ENCODE measurements around the gene ALKAL2. TPM values are rescaled to one million over a fixed set of nuclear protein-coding genes. Genes with fewer than 3 reads are reported as not detected.

The ALKAL2 gene
- total RNA-seq, 1 donor from 2014 or later, result 1.5 TPM

- TF ChIP-seq EZH2 (IDR thresholded peaks at IDR 0.05; ENCODE audit: insufficient read depth, low read length), result no peak
- TF ChIP-seq CTCF (IDR thresholded peaks at IDR 0.05; ENCODE audit: insufficient read depth, low read depth, low read length), result no peak
- Histone ChIP-seq H4K20me1 (ENCODE audit: insufficient read depth, low read length) (peaks cover 14% of the 10 kb centered on the region), H3K4me2 (ENCODE audit: low read length) (no peak overlapping the region), H3K27me3 (ENCODE audit: insufficient read depth, low read length) (peaks cover 5% of the 10 kb centered on the region), H2AFZ (ENCODE audit: low read depth, low read length) (no peak overlapping the region), H3K9me3 (ENCODE audit: insufficient read depth, low read depth, low read length) (no peaks in the 10 kb centered on the region), H3K36me3 (ENCODE audit: insufficient read depth, low read length) (peaks cover 28% of the 10 kb centered on the region), H3K27ac (ENCODE audit: low read depth, low read length) (no peak overlapping the region), H3K79me2 (ENCODE audit: insufficient read depth, low read length) (peaks cover 3% of the 10 kb centered on the region), H3K9ac (ENCODE audit: low read length) (no peak overlapping the region), H3K4me3 (ENCODE audit: insufficient read depth, low read depth, low read length) (no peak overlapping the region), H3K4me1 (ENCODE audit: insufficient read depth, low read length) (peaks cover 23% of the 10 kb centered on the region)
- H3K4me1 Mint-ChIP-seq (ENCODE audit: low read depth, unreplicated experiment), result peaks cover 21% of the 10 kb centered on the region
- FAIRE-seq (no peak), DNase-seq (ENCODE audit: low read depth) (no peak)
- H3K27ac Mint-ChIP-seq (ENCODE audit: unreplicated experiment), result peak overlapping the region; percentile 12
- no peaks in the 10 kb centered on the region for H3K9me3 Mint-ChIP-seq (ENCODE audit: unreplicated experiment)
- H3K4me3 Mint-ChIP-seq (ENCODE audit: unreplicated experiment), result no peak overlapping the region
- H3K36me3 Mint-ChIP-seq (ENCODE audit: low read depth, unreplicated experiment), result peaks cover 12% of the 10 kb centered on the region
- peaks cover 6% of the 10 kb centered on the region for H3K27me3 Mint-ChIP-seq (ENCODE audit: low read depth, unreplicated experiment)
Measured at GRCh38 chr2:282371-283263, 5.3 kb downstream of the ALKAL2 start.

- Histone ChIP-seq H3K27me3 (ENCODE audit: insufficient read depth, low read length) (no peaks in the 10 kb centered on the region), H3K9me3 (ENCODE audit: insufficient read depth, low read depth, low read length) (no peaks in the 10 kb centered on the region), H3K4me3 (ENCODE audit: insufficient read depth, low read depth, low read length) (no peak overlapping the region), H3K4me1 (ENCODE audit: insufficient read depth, low read length) (peaks cover 23% of the 10 kb centered on the region), H3K27ac (ENCODE audit: low read depth, low read length) (no peak overlapping the region), H4K20me1 (ENCODE audit: insufficient read depth, low read length) (peaks cover 21% of the 10 kb centered on the region), H3K79me2 (ENCODE audit: insufficient read depth, low read length) (peaks cover 7% of the 10 kb centered on the region), H2AFZ (ENCODE audit: low read depth, low read length) (no peak overlapping the region), H3K4me2 (ENCODE audit: low read length) (no peak overlapping the region), H3K36me3 (ENCODE audit: insufficient read depth, low read length) (peaks cover 36% of the 10 kb centered on the region), H3K9ac (ENCODE audit: low read length) (no peak overlapping the region)
- peaks cover 21% of the 10 kb centered on the region for H3K4me1 Mint-ChIP-seq (ENCODE audit: low read depth, unreplicated experiment)
- H3K27me3 Mint-ChIP-seq (ENCODE audit: low read depth, unreplicated experiment), result no peaks in the 10 kb centered on the region
- H3K9me3 Mint-ChIP-seq (ENCODE audit: unreplicated experiment), result no peaks in the 10 kb centered on the region
- TF ChIP-seq EZH2 (IDR thresholded peaks at IDR 0.05; ENCODE audit: insufficient read depth, low read length) (no peak), CTCF (IDR thresholded peaks at IDR 0.05; ENCODE audit: insufficient read depth, low read depth, low read length) (no peak)
- H3K36me3 Mint-ChIP-seq (ENCODE audit: low read depth, unreplicated experiment), result peaks cover 16% of the 10 kb centered on the region
- FAIRE-seq (no peak), DNase-seq (ENCODE audit: low read depth) (no peak)
- H3K4me3 Mint-ChIP-seq (ENCODE audit: unreplicated experiment), result no peak overlapping the region
- H3K27ac Mint-ChIP-seq (ENCODE audit: unreplicated experiment), result no peak overlapping the region
Measured at GRCh38 chr2:281381-281780, 6.5 kb downstream of the ALKAL2 start.

- peaks cover 21% of the 10 kb centered on the region for H4K20me1 ChIP-seq (ENCODE audit: insufficient read depth, low read length)
- peaks cover 40% of the 10 kb centered on the region for H3K36me3 ChIP-seq (ENCODE audit: insufficient read depth, low read length)
- no peak overlapping the region for H3K4me3 Mint-ChIP-seq (ENCODE audit: unreplicated experiment)
- H3K4me1 Mint-ChIP-seq (ENCODE audit: low read depth, unreplicated experiment), result peaks cover 14% of the 10 kb centered on the region
- H2AFZ ChIP-seq (ENCODE audit: low read depth, low read length), result no peak overlapping the region
- H3K36me3 Mint-ChIP-seq (ENCODE audit: low read depth, unreplicated experiment), result peaks cover 16% of the 10 kb centered on the region
- DNase-seq (ENCODE audit: low read depth), result no peak
- no peaks in the 10 kb centered on the region for H3K9me3 ChIP-seq (ENCODE audit: insufficient read depth, low read depth, low read length)
- H3K4me2 ChIP-seq (ENCODE audit: low read length), result no peak overlapping the region
- no peak overlapping the region for H3K9ac ChIP-seq (ENCODE audit: low read length)
- H3K79me2 ChIP-seq (ENCODE audit: insufficient read depth, low read length), result peaks cover 14% of the 10 kb centered on the region
- no peaks in the 10 kb centered on the region for H3K27me3 Mint-ChIP-seq (ENCODE audit: low read depth, unreplicated experiment)
- peaks cover 18% of the 10 kb centered on the region for H3K4me1 ChIP-seq (ENCODE audit: insufficient read depth, low read length)
- no peak for TF ChIP-seq EZH2 (IDR thresholded peaks at IDR 0.05; ENCODE audit: insufficient read depth, low read length)
- TF ChIP-seq CTCF (IDR thresholded peaks at IDR 0.05; ENCODE audit: insufficient read depth, low read depth, low read length), result no peak
- no peaks in the 10 kb centered on the region for H3K9me3 Mint-ChIP-seq (ENCODE audit: unreplicated experiment)
- no peak overlapping the region for H3K4me3 ChIP-seq (ENCODE audit: insufficient read depth, low read depth, low read length)
- FAIRE-seq, result no peak
- no peak overlapping the region for H3K27ac ChIP-seq (ENCODE audit: low read depth, low read length)
- no peaks in the 10 kb centered on the region for H3K27me3 ChIP-seq (ENCODE audit: insufficient read depth, low read length)
- peak overlapping the region; percentile 62 for H3K27ac Mint-ChIP-seq (ENCODE audit: unreplicated experiment)
Measured at GRCh38 chr2:280650-281110, 7.2 kb downstream of the ALKAL2 start.

All from astrocyte (in vitro differentiated cells and primary cell).